Prostate gland (tissue), 2 donors: ENCODE results near the gene CR2. TPM values are rescaled to one million over a fixed set of nuclear protein-coding genes. Genes with fewer than 3 reads are reported as not detected.

ENCODE experiments used
- DNase-seq: peaks from one replicate; pipeline ENCODE4 v3.0.0-alpha.2; 2019; ENCODE audit warnings: low spot score
- H3K27ac ChIP-seq, 2 donors: fragments of 200-600 bp; sonication (generic); 2 replicates each; pipeline ENCODE4 v1.5.1; 2017 to 2019
- H3K27me3 ChIP-seq: fragments of 200-600 bp; sonication (generic); replicated peaks from 2 replicates; pipeline ENCODE4 v1.5.1; 2019; ENCODE audit not compliant: insufficient read depth
- H3K36me3 ChIP-seq, 2 donors: fragments of 200-600 bp; sonication (generic); 1 replicate in 1 of 2; 2 replicates in 1 of 2; pipeline versions ENCODE4 v1.5.1 to v1.8.1; 2017 to 2019
- H3K4me1 ChIP-seq: fragments of 200-600 bp; sonication (generic); replicated peaks from 2 replicates; pipeline ENCODE4 v1.5.1; 2019
- H3K4me3 ChIP-seq, 2 donors: fragments of 200-600 bp; sonication (generic); 2 replicates each; pipeline ENCODE4 v1.5.1; 2017 to 2019
- H3K9me3 ChIP-seq: fragments of 200-600 bp; sonication (generic); 2 replicates; pipeline ENCODE4 v1.5.1; 2017
- CTCF ChIP-seq, 4 experiments: fragments of 200-600 bp in 2 of 4; fragments of 450-650 bp in 2 of 4; sonication (generic) in 2 of 4; IDR thresholded peaks; 1 replicate in 3 of 4; 2 replicates in 1 of 4; pipeline ENCODE4 v1.5.1; 2016 to 2019; ENCODE audit warnings: antibody characterized with exemption in 4 of 4, mild to moderate bottlenecking in 2 of 4, moderate library complexity in 2 of 4
- POLR2A ChIP-seq: fragments of 450-650 bp; IDR thresholded peaks from one replicate; pipeline ENCODE4 v1.6.1; 2016; ENCODE audit warnings: antibody characterized with exemption, mild to moderate bottlenecking
- POLR2AphosphoS5 ChIP-seq: sonication (generic); formaldehyde crosslinking; IDR thresholded peaks from one replicate; pipeline ENCODE4 v1.6.1; 2017; ENCODE audit warnings: antibody characterized with exemption
- WGBS: methylation state at CpG from one replicate; pipeline ENCODE4 v1.1.5; 2018; 5-methylcytosine and 5-hydroxymethylcytosine counted together
- intact Hi-C: fragments of 100-400 bp; cut with DNase I; formaldehyde crosslinking; loops from one replicate; pipeline ENCODE4 v1.14.2; 2022
- total RNA-seq, 2 donors: library from RNA; depleted of rRNA; stranded (reverse); fragments of >200 nt; gene quantifications; one replicate each; pipeline ENCODE4 v1.1.0, GENCODE V29; 2016

CR2 gene
- total RNA-seq, 2 donors from 2014 or later, result 0.51 TPM; not detected in 1

- 98% methylated on average over 2 of the region's 2 CpGs for whole genome bisulfite sequencing
Observed at GRCh38 chr1:207470927-207471326, 16.8 kb downstream of the CR2 start.

GRCh38 chr1:207474210-207474609 is 20.1 kb downstream of the CR2 start:
- DNase-seq, result no peak
- no peak overlapping the region for H3K4me3 ChIP-seq
- H3K9me3 ChIP-seq, result no peaks in the 10 kb centered on the region
- 88% methylated on average over 1 of the region's 1 CpG for WGBS
- no peak for TF ChIP-seq POLR2A
- TF ChIP-seq CTCF (IDR thresholded peaks at IDR 0.05), result no peak
- no peak for TF ChIP-seq POLR2AphosphoS5
- peaks cover 7% of the 10 kb centered on the region for H3K27me3 ChIP-seq
- no peaks in the 10 kb centered on the region for H3K36me3 ChIP-seq
- H3K4me1 ChIP-seq, result no peaks in the 10 kb centered on the region
- H3K27ac ChIP-seq, result no peak overlapping the region
- intact Hi-C loops, result no loop called here

More at GRCh38 chr1:207470927-207471326, 16.8 kb downstream of the CR2 start:
- peaks cover 7% of the 10 kb centered on the region for H3K27me3 ChIP-seq
- no peak overlapping the region for H3K27ac ChIP-seq
- H3K36me3 ChIP-seq, result no peaks in the 10 kb centered on the region
- no peaks in the 10 kb centered on the region for H3K4me1 ChIP-seq
- no peak overlapping the region for H3K4me3 ChIP-seq
- no peak for DNase-seq
- TF ChIP-seq CTCF (IDR thresholded peaks at IDR 0.05), result no peak
- no peak for TF ChIP-seq POLR2A
- no peak for TF ChIP-seq POLR2AphosphoS5
- intact Hi-C loops, result no loop called here
- H3K9me3 ChIP-seq, result no peaks in the 10 kb centered on the region

- WGBS, result 92% methylated on average over 3 of the region's 3 CpGs
Observed at GRCh38 chr1:207486198-207486597, 32.1 kb downstream of the CR2 start.

GRCh38 chr1:207487636-207488035 is 33.5 kb downstream of the CR2 start:
- WGBS, result 70% methylated on average over 4 of the region's 4 CpGs
- H3K27me3 ChIP-seq, result peaks cover 3% of the 10 kb centered on the region
- TF ChIP-seq CTCF (IDR thresholded peaks at IDR 0.05), result no peak
- no peak for TF ChIP-seq POLR2A
- TF ChIP-seq POLR2AphosphoS5, result no peak
- intact Hi-C loops, result no loop called here
- DNase-seq, result no peak
- no peaks in the 10 kb centered on the region for H3K9me3 ChIP-seq
- H3K27ac ChIP-seq, result no peak overlapping the region
- no peak overlapping the region for H3K4me3 ChIP-seq
- no peaks in the 10 kb centered on the region for H3K4me1 ChIP-seq
- H3K36me3 ChIP-seq, result no peaks in the 10 kb centered on the region

More at GRCh38 chr1:207486198-207486597, 32.1 kb downstream of the CR2 start:
- no peaks in the 10 kb centered on the region for H3K36me3 ChIP-seq
- intact Hi-C loops, result no loop called here
- no peaks in the 10 kb centered on the region for H3K27me3 ChIP-seq
- no peak for DNase-seq
- H3K4me1 ChIP-seq, result no peaks in the 10 kb centered on the region
- H3K4me3 ChIP-seq, result no peak overlapping the region
- H3K27ac ChIP-seq, result no peak overlapping the region
- no peaks in the 10 kb centered on the region for H3K9me3 ChIP-seq
- TF ChIP-seq POLR2AphosphoS5 (no peak), CTCF (IDR thresholded peaks at IDR 0.05) (no peak), POLR2A (no peak)

- Histone ChIP-seq H3K4me3 (no peak overlapping the region), H3K27me3 (peaks cover 6% of the 10 kb centered on the region), H3K4me1 (no peaks in the 10 kb centered on the region), H3K36me3 (no peaks in the 10 kb centered on the region), H3K9me3 (no peaks in the 10 kb centered on the region), H3K27ac (no peak overlapping the region)
- no peak for TF ChIP-seq POLR2AphosphoS5
- no peak for DNase-seq
- 91% methylated on average over 3 of the region's 3 CpGs for WGBS
- intact Hi-C loops, result no loop called here
Observed at GRCh38 chr1:207493212-207493611, 39.1 kb downstream of the CR2 start.
